ENCODE results near the gene PCLO.

GRCh38 chr7:82789883-82790609 lies 372.6 kb downstream of the PCLO start:
- TF ChIP-seq CTCF (IDR thresholded peaks at IDR 0.05): no peak
- TF ChIP-seq POLR2A (IDR thresholded peaks at IDR 0.05): no peak
